ENCODE data around the gene ELF1. TPM values are rescaled to one million over a fixed set of nuclear protein-coding genes. Genes with fewer than 3 reads are reported as not detected.

ELF1 gene
- total and polyA plus RNA-seq, 2 of the 8 experiments (the other 6 are each of a cell fraction or from before 2014, with no cell fraction given) = 5.6 to 18.2 TPM

DNA sequence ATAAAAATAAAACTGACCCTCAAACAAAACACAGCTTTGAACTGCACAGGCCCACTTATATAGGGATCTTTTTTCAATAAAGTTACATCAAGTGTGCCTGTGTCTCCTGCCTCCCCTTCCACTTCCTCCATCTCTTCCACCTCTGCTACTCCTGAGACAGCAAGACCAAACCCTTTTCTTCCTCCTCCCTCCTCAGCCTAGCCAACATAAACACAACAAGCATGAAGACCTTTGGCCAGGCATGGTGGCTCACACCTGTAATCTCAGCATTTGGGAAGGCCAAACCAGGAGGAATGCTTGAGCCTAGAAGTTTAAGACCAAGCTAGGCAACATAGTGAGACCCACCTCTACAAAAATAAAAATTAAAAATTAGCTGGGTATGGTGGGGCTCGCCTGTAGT lies 72.6 kb downstream of the ELF1 start:
- H4K91ac ChIP-seq (replicated peaks; ENCODE audit: insufficient read length, low read length) = no peak overlapping the region
- no peak for DNase-seq (ENCODE audit: low read depth in 1 of 2, low spot score in 2 of 2)
- H3K9me3 ChIP-seq (ENCODE audit: insufficient read depth in 2 of 2, low read depth in 1 of 2, low read length in 1 of 2) = no peaks in the 10 kb centered on the region
- no peak overlapping the region for H2AK5ac ChIP-seq (ENCODE audit: low read depth, low read length)
- no peak overlapping the region for H3K27ac ChIP-seq (ENCODE audit: low read depth, low read length)
- H3K4ac ChIP-seq (replicated peaks; ENCODE audit: insufficient read length, low read depth, low read length) = no peak overlapping the region
- no peaks in the 10 kb centered on the region for H3K79me2 ChIP-seq (ENCODE audit: control insufficient read depth in 1 of 2, insufficient read depth in 2 of 2, low read length in 2 of 2)
- no peak overlapping the region for H4K8ac ChIP-seq (ENCODE audit: extremely low read depth, insufficient read depth, low read length)
- H2BK15ac ChIP-seq (ENCODE audit: low read length) = no peak overlapping the region
- H3K4me1 ChIP-seq (replicated peaks in 1 of 4; ENCODE audit: control insufficient read depth in 3 of 4, insufficient read depth in 4 of 4, low read length in 3 of 4) = no peaks in the 10 kb centered on the region
- no peak overlapping the region for H3K4me2 ChIP-seq (ENCODE audit: insufficient read depth in 1 of 2, low read depth in 2 of 2, low read length in 2 of 2)
- H3K9ac ChIP-seq (replicated peaks in 1 of 4; ENCODE audit: extremely low read depth in 1 of 4, low read depth in 3 of 4, low read length in 3 of 4) = no peak overlapping the region
- no peaks in the 10 kb centered on the region for H3K27me3 ChIP-seq (replicated peaks in 1 of 4; ENCODE audit: control insufficient read depth in 3 of 4, extremely low read depth in 1 of 4, insufficient read depth in 3 of 4, low read length in 3 of 4)
- 94% methylated on average over 1 of the region's 1 CpG; no CpG with 5 or more reads in 1 of the 2 experiments for WGBS, 2 experiments (ENCODE audit: extremely low coverage in 1 of 2, insufficient coverage in 1 of 2, insufficient read length in 1 of 2, insufficient replicate concordance in 2 of 2, low coverage in 1 of 2, low lambda C conversion rate in 2 of 2, missing lambda C conversion rate in 1 of 2)
- no peaks in the 10 kb centered on the region; a peak in 1 of 8 replicates for H3K36me3 ChIP-seq (ENCODE audit: control insufficient read depth in 2 of 4, insufficient read depth in 4 of 4, low read length in 3 of 4)
- H2BK120ac ChIP-seq (replicated peaks; ENCODE audit: low read depth, low read length) = no peak overlapping the region
- no peak overlapping the region for H2AFZ ChIP-seq (ENCODE audit: low read length)
- no peak overlapping the region for H2BK12ac ChIP-seq (ENCODE audit: low read depth, low read length)
- no peak for TF ChIP-seq RXRA (IDR thresholded peaks at IDR 0.05; ENCODE audit: insufficient read depth, low read depth, low read length)
- TF ChIP-seq TBP (IDR thresholded peaks at IDR 0.05; ENCODE audit: low read depth, low read length) = no peak
- no peak for TF ChIP-seq JUND (IDR thresholded peaks at IDR 0.05; ENCODE audit: low read length)
- no peak for TF ChIP-seq TEAD4 (IDR thresholded peaks at IDR 0.05; ENCODE audit: low read depth, low read length)
- no peak for TF ChIP-seq SP2 (IDR thresholded peaks at IDR 0.05; ENCODE audit: low read length)
- TF ChIP-seq RAD21 (IDR thresholded peaks at IDR 0.05 in 1 of 2, conservative IDR thresholded peaks at IDR 0.05 in 1 of 2; ENCODE audit: low read depth in 2 of 2, low read length in 2 of 2) = no peak
- TF ChIP-seq RFX5 (IDR thresholded peaks at IDR 0.05; ENCODE audit: borderline replicate concordance, low read depth, low read length) = no peak
- no peak overlapping the region for H3K56ac ChIP-seq (replicated peaks; ENCODE audit: insufficient read length, low read depth, low read length)
- FAIRE-seq = no peak
- no peak overlapping the region for H2BK5ac ChIP-seq (ENCODE audit: low read depth, low read length)
- H3K23ac ChIP-seq (ENCODE audit: insufficient read length) = no peak overlapping the region
- no peaks in the 10 kb centered on the region for H4K20me1 ChIP-seq (replicated peaks in 1 of 2; ENCODE audit: control insufficient read depth in 1 of 2, insufficient read depth in 2 of 2, low read length in 2 of 2)
- H3K4me3 ChIP-seq (ENCODE audit: extremely low read depth in 1 of 4, insufficient read depth in 2 of 4, low read depth in 3 of 4, low read length in 4 of 4) = no peak overlapping the region
- H2BK20ac ChIP-seq (ENCODE audit: low read length) = no peak overlapping the region
- POLR2A ChIA-PET (ENCODE audit: partially characterized antibody) = interaction anchor here (1.0 kb wide), 1 partner anchor 158 kb away, joined by 4 read pairs; no protein-coding TSS in a partner anchor
- no peak overlapping the region for H3K14ac ChIP-seq (ENCODE audit: insufficient read length)
- no peaks in the 10 kb centered on the region for H3K79me1 ChIP-seq (ENCODE audit: low read depth, low read length)
- H3K18ac ChIP-seq (ENCODE audit: extremely low read depth, low read length) = no peak overlapping the region
- no peaks in the 10 kb centered on the region for H3K23me2 ChIP-seq (ENCODE audit: low read depth, low read length)
- CTCF ChIA-PET (ENCODE audit: partially characterized antibody) = interaction anchor here (0.6 kb wide), 1 partner anchor 117 kb away, joined by 5 read pairs; no protein-coding TSS in a partner anchor
- no peak overlapping the region for H4K5ac ChIP-seq (ENCODE audit: insufficient read length, low read depth, low read length)
